HG03103 (cell line): ENCODE data around the gene EPS8L3.
"Not testable (repeated sequence)": the region's sequence is repeated elsewhere in the genome, so short reads cannot be mapped to it uniquely, and the experiment has no call there.

ENCODE experiments used
- ATAC-seq: cut with Tn5 transposase; IDR thresholded peaks from one replicate; pipeline ENCODE4 v1.9.1; 2021; ENCODE audit warnings: low read depth; ENCODE audit not compliant: unreplicated experiment

EPS8L3 gene

DNA sequence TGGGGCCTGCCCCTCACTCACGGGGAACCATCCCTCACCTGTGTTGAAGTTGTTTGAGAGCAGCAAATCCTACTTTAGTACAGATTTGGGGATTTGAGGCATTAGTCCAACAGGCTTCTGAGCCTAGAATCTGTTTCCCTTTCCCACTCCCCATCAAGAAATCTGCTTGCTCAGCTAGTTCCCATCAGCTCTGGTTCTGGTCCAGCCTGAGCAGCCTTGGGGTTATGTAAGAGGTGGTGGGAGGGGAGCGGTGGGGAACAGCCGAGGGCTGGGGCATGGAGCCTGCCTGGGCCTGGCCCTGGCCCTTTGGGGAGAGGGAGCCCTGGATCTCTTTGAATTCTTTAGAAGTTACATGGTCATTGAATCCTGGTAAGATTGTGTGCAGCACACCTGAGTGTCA lies 47.6 kb downstream of the EPS8L3 start:
- no peak for ATAC-seq

DNA sequence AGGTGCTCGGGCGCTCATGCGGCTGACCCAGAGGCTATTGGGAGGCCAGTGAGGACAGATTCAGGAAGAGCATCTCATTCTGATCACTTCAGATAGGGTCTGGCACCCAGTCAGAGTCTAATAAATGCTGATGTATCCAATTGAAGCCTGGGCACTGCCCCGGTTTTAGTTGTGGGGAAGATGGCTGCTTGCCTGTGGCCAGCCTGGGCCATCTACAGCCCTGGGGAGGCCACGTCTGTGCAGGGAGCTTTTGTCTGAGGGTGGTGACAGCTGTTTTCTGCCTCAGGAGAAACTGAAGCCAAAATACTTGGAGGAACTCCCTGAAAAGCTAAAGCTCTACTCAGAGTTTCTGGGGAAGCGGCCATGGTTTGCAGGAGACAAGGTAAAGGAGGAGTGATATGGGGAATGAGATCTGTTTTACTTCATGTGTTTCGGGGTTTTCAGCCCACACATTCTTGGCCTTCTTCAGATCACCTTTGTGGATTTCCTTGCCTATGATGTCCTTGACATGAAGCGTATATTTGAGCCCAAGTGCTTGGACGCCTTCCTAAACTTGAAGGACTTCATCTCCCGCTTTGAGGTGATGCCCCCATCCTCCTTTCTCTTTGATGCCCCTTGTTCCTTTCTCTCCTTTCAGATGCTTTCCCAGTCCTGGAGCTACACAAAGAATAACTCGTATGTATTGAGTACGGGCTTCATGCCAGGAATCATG lies 48.9 kb downstream of the EPS8L3 start:
- ATAC-seq, result no peak

DNA sequence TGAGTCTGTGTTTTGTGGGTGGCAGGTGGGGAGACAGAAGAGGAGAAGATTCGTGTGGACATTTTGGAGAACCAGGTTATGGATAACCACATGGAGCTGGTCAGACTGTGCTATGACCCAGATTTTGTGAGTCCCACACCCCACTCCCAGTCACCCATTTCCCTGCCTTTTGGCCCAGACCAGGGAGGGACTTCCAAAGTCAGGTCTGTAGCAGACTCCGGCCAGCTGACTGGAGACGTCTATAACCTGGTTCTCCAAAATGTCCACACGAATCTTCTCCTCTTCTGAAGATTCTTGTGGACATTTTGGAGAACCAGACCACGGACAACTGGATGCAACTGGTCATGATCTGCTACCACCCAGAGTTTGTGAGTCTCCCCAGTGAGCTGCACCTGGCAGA lies 50.1 kb downstream of the EPS8L3 start:
- no peak for ATAC-seq

GRCh38 chr1:109712321-109712864 lies 51.3 kb downstream of the EPS8L3 start:
- no peak for ATAC-seq

GRCh38 chr1:109711593-109712320 lies 52.0 kb downstream of the EPS8L3 start, which contains the start of gene GSTM5:
GSTM5 (plus strand) TSS chr1:109712251; CDS start chr1:109712313, 62 bp downstream.
- ATAC-seq, result not testable (repeated sequence)

GRCh38 chr1:109709822-109710221 lies 53.9 kb downstream of the EPS8L3 start:
- not testable (repeated sequence) for ATAC-seq

DNA sequence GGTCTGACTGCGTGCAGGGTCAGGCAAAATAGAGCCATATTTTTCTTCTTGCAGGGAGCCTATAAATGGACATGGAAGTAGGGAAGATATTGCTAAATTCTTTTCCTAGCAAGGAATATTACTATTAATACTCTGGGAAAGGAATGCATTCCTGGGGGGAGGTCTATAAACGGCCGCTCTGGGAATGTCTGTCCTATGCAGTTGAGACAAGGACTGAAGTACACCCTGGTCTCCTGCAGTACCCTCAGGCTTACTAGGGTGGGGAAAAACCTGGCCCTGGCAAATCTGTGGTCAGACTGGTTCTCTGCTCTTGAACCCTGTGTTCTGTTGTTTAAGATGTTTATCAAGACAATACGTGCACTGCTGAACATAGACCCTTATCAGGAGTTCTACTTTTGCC lies 54.8 kb downstream of the EPS8L3 start:
- not testable (repeated sequence) for ATAC-seq

DNA sequence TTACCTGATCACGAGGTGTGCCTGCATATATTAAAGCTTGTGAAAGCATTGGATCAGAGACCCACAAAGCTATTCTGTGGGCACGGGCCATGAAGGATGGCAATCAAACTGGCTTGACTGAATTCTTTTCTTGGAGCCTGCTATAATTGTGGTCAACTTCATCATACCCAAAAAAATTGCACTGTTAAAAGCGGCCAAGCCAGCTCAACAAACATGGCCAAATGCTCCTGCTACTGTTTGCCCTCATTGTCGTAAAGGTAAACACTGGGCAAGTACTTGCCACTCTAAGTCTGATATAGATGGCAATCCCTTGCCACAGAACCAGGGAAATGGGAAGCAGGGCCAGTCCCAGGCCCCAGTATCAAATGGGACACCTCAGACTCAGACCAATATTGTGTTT lies 58.3 kb downstream of the EPS8L3 start:
- ATAC-seq, result no peak

GRCh38 chr1:109704173-109704572 lies 59.5 kb downstream of the EPS8L3 start:
- ATAC-seq, result no peak

DNA sequence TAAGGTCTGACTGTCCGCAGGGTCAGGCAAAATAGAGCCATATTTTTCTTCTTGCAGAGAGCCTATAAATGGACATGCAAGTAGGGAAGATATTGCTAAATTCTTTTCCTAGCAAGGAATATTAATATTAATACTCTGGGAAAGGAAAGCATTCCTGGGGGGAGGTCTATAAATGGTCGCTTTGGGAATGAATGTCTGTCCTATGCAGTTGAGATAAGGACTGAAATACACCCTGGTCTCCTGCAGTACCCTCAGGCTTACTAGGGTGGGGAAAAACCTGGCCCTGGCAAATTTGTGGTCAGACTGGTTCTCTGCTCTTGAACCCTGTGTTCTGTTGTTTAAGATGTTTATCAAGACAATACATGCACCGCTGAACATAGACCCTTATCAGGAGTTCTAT lies 60.8 kb downstream of the EPS8L3 start:
- not testable (repeated sequence) for ATAC-seq
